ENCODE results near the gene IL1A. TPM values are rescaled to one million over a fixed set of nuclear protein-coding genes. Genes with fewer than 3 reads are reported as not detected.

Gene IL1A
- total RNA-seq, 1 donor, result 0.43 TPM

- no peak for DNase-seq (ENCODE audit: low read depth)
- TF ChIP-seq, protein P1, sequence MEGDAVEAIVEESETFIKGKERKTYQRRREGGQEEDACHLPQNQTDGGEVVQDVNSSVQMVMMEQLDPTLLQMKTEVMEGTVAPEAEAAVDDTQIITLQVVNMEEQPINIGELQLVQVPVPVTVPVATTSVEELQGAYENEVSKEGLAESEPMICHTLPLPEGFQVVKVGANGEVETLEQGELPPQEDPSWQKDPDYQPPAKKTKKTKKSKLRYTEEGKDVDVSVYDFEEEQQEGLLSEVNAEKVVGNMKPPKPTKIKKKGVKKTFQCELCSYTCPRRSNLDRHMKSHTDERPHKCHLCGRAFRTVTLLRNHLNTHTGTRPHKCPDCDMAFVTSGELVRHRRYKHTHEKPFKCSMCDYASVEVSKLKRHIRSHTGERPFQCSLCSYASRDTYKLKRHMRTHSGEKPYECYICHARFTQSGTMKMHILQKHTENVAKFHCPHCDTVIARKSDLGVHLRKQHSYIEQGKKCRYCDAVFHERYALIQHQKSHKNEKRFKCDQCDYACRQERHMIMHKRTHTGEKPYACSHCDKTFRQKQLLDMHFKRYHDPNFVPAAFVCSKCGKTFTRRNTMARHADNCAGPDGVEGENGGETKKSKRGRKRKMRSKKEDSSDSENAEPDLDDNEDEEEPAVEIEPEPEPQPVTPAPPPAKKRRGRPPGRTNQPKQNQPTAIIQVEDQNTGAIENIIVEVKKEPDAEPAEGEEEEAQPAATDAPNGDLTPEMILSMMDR (IDR thresholded peaks at IDR 0.05; ENCODE audit: insufficient read depth, low read depth, low read length), result no peak
- H3K4me3 ChIP-seq (ENCODE audit: low read depth, low read length), result no peak overlapping the region
These were observed 12.2 kb upstream of the IL1A start for GRCh38 chr2:112796486-112796885.

DNA sequence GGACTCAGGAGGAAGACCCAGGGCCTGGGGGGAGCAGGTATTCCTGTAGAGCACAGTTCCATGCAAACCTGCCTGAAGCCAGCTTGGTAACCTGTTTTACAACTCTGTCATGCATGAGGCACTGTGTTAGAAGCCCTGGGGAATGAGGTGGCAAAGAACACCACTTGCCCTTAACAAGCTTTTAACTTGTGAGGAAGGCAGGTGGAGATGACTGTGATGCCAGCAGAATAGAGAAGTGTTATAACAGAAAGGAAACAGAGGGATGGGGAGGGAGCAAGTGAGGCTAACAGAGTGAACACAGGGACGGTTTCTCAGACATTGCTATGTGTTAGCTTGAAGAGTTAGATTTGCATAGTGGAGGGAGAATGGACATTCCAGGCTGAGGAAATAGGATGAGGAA lies 11.5 kb upstream of the IL1A start:
- DNase-seq (ENCODE audit: low read depth), result no peak
- H3K4me3 ChIP-seq (ENCODE audit: low read depth, low read length), result no peak overlapping the region
- TF ChIP-seq, protein P1 (IDR thresholded peaks at IDR 0.05; ENCODE audit: insufficient read depth, low read depth, low read length), result no peak

GRCh38 chr2:112794841-112795240 lies 10.5 kb upstream of the IL1A start:
- TF ChIP-seq, protein P1 (IDR thresholded peaks at IDR 0.05; ENCODE audit: insufficient read depth, low read depth, low read length), result no peak
- no peak overlapping the region for H3K4me3 ChIP-seq (ENCODE audit: low read depth, low read length)
- DNase-seq (ENCODE audit: low read depth), result no peak

DNA sequence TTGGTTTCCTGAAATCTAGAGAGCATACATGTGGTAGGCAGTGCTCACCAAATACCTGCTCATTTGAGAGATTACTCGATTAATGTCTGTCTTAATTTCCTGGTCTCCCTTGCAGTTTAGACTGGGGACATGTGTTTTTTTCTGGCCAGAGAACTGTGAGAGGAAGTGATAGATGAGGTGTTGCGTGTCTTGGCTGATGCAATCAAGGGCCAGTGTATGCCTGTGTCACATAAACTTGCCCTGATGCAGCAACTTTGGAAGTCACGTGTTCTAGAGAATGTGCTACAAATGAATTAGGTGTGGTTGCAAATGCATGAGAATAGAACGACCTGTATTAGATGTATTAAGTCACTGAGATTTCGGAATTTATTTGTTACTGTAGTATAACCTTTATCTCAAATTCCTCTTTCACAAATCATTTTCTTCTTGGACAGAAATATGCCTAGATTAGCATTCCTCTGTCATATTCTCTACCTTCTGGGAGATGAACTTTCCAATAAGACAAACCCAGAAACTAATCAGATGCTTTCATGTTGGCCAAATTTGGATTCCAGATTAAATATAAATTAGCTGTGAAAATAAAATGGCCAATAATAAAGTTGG lies 9.9 kb upstream of the IL1A start:
- TF ChIP-seq, protein P1 (IDR thresholded peaks at IDR 0.05; ENCODE audit: insufficient read depth, low read depth, low read length), result no peak
- peak; percentile 94 for DNase-seq (ENCODE audit: low read depth)

DNA sequence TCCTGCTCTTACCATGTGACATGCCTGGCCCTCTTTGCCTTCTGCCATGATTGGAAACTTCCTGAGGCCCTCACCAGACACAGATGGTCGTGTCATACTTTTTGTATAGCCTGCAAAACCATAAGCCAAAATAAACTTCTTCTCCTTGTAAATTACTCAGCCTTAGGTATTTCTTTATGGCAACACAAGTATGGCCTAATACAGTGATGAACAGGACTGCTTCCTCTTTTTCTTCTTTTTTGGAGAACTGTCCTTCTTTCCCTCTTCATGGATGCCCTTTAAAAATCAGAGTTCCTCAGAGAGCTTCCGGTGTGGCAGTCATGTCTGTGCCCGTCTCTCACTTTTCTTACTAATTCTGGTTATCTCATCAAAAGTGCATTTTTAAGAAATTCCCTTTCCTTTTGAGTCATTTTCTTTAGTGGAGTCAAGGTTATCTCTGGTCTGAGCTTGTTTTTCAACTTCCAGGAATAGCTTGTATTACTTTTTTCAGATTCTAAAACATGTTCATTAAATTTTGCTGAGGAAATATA lies 9.2 kb upstream of the IL1A start:
- H3K4me3 ChIP-seq (ENCODE audit: low read depth, low read length), result no peak overlapping the region
- TF ChIP-seq, protein P1 (IDR thresholded peaks at IDR 0.05; ENCODE audit: insufficient read depth, low read depth, low read length), result no peak
- peak; percentile 35 for DNase-seq (ENCODE audit: low read depth)

More for the DNA sequence above, 9.9 kb upstream of the IL1A start:
- no peak overlapping the region for H3K4me3 ChIP-seq (ENCODE audit: low read depth, low read length)

GRCh38 chr2:112792419-112792818 lies 8.1 kb upstream of the IL1A start:
- H3K4me3 ChIP-seq (ENCODE audit: low read depth, low read length), result no peak overlapping the region
- no peak for DNase-seq (ENCODE audit: low read depth)
- TF ChIP-seq, protein P1 (IDR thresholded peaks at IDR 0.05; ENCODE audit: insufficient read depth, low read depth, low read length), result no peak
